Nucleus accumbens (tissue), 56 donors: ENCODE measurements around the gene SSTR5.

Experiments used
- DNase-seq, 56 donors: peaks; one replicate each; lab custom pipeline; 2025; lab: John Stamatoyannopoulos, UW

Gene SSTR5

GRCh38 chr16:1070084-1070863 is 2.3 kb upstream of the SSTR5 start:
- DNase-seq = no peak

DNA sequence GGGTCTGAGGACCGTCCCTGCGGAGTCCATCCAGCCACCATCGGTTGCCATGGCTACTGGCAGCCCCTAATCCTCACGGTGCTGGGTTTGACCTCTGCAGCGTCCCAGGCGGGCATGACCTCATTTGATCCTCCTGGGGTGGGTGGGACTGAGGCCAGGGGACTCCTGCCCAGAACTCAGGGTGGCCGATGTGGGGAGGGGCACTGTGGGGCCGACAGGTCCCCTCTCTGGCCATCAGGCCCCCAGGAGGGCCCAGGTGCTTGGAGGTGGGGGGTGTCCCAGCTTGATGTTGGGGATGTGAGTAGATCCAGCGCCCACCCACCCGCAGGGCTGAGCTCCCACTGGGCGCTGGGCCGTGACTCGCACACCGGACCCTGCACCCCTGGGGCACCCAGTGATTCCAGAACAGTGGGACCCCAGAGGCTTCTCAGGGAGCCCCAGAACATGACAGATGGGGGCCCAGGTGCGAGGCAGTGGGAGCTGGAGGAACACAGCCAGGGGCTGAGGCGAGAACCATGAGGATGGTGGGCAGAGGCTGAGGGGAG is 1.6 kb upstream of the SSTR5 start:
- DNase-seq = no peak

GRCh38 chr16:1071561-1072225 is 854 bp upstream of the SSTR5 start:
- DNase-seq = no peak

DNA sequence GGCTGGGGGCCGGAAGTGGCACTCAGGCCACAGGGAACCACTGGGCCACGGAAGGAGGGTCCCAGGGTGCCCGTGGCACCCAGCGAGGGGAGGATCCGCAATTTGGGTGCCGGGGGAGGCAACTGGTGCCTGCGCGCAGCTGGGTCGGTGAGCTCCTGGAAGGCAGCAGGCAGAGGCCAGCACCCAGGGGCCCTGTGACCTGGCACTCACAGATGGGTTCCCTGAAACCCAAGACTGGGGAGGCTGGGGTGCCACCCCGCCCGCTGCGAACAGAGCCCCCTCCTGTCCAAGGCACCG is 663 bp downstream of the SSTR5 start:
- DNase-seq = no peak

DNA sequence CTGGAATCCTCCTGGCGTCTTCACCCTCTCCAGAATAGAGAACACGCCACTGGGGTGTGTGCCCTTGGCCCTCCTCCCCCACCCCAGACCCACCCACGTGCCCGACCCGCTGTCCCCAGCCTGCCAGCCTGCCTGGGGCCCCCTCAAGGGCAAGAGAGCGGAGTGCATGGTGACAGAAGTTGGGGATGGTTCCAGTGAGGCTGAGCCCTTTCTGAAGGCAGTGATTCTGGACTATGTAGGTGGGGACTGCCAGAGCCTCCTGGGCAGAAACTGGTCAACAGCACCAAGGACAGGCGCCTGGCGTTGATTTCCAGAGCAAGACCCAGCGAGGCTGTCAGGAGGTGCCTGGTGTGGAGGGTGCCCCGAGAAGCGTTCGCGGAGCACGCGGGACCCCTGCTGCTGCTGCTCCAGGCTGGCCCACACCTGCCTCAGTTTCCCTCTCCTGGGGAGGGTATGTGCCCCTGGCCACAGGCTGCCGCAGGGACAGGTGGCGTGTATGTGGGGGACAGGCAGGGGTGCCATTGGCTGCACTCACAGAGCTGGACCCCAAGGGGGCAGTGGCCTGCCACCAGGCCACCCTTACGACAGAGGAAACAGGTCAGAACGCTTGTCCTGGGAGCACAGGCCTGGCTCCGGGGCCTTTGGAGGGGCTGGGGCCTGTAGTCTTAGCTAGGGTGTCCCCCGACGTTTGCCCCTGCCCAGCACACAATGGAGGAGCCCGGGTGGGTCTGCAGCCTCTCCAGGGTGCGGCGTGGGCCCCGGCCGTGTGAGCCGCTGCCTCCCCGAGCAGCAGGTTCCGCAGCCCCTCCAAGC is 1.2 kb downstream of the SSTR5 start:
- no peak for DNase-seq

DNA sequence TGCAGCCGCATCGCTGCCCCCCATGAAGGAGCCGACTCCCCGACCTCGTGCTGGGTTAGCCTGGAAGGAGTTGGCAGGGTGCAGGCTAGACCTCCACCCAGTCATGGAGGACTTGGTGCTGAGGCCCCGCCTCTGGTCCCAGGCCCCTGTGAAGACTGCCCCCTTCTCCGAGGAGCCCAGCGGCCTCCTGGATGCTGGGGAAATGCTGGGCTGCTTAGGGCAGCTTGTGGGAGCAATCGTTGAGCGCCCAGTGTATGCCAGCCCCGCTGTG is 1.8 kb downstream of the SSTR5 start:
- no peak for DNase-seq

DNA sequence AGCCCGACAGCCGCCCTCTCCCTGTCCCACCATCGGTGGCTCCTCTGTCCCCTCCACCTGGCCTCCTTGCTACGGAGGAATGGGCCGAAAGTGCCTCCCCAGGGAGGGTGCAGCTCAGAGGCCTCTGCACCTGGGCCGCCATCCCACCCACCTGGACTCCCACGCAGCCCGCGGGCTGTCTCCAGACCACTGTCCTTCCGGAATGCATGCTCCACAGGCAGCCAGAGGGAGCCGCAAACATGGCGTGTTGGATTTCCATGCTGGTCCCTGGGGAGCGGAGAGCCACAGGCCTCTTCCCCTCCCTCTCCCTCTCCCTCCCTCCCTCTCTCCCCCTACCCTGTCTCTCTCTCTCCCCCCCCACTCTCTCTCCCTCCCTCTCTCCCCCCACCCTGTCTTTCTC is 3.0 kb downstream of the SSTR5 start:
- no peak for DNase-seq

- no peak for DNase-seq
These were observed 4.4 kb downstream of the SSTR5 start for GRCh38 chr16:1076801-1077576.

DNA sequence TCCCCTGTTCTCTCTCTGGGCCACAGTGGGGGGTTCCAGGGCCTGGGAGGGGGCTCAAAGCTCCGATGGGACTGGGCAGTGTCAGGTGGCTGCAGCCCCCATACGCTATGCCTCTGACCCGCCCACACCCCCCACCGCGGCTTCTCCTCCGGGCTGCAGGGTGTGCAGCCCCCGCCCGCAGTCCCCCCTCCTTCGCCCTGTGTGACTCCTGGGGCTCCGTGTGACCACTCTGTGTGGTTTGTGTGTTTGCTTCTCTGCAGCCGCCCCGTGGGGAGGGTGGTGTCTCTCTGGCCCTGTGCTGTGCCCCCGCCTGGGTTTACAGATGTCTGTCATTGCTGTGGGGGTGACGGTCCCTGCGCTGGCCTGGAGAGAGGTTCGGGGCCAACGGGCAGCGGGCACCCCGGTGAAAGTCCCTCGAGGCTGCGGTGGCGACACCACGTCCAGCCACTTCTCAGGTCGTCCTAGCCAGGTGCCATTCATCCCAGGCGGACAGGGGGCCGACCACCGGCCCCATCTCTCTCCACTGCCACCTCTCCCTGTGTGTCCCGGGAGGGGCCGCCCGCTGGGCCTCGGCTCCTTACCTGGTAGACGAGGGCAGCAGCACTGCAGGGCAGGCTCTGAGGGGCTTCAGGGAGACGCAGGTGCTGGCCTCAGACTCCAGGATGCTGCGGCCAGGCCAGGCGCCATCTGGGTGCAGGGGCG is 5.5 kb downstream of the SSTR5 start:
- DNase-seq = no peak

- DNase-seq = no peak
These were observed 6.1 kb downstream of the SSTR5 start for GRCh38 chr16:1078579-1079021.

GRCh38 chr16:1079341-1079740 is 6.8 kb downstream of the SSTR5 start:
- DNase-seq = no peak

DNA sequence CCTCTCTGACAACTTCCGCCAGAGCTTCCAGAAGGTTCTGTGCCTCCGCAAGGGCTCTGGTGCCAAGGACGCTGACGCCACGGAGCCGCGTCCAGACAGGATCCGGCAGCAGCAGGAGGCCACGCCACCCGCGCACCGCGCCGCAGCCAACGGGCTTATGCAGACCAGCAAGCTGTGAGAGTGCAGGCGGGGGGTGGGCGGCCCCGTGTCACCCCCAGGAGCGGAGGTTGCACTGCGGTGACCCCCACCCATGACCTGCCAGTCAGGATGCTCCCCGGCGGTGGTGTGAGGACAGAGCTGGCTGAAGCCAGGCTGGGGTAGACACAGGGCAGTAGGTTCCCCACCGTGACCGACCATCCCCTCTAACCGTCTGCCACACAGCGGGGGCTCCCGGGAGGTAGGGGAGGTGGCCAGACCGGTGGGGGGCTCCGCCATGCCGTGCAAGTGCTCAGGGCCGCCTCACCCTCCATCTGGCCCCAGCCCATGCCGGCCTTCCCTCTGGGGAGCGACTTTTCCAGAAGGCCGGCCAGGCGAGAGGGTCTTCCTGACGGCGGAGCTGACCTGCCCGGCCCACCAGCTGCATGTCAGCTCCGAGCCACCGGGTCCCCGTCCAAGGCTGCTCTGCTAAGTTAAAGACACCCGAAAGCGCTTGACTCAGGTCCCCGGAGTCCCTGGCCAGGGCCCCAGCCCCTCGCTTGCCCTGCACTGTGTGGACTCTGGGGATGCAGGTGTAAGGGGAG is 7.4 kb downstream of the SSTR5 start:
- DNase-seq = no peak

DNA sequence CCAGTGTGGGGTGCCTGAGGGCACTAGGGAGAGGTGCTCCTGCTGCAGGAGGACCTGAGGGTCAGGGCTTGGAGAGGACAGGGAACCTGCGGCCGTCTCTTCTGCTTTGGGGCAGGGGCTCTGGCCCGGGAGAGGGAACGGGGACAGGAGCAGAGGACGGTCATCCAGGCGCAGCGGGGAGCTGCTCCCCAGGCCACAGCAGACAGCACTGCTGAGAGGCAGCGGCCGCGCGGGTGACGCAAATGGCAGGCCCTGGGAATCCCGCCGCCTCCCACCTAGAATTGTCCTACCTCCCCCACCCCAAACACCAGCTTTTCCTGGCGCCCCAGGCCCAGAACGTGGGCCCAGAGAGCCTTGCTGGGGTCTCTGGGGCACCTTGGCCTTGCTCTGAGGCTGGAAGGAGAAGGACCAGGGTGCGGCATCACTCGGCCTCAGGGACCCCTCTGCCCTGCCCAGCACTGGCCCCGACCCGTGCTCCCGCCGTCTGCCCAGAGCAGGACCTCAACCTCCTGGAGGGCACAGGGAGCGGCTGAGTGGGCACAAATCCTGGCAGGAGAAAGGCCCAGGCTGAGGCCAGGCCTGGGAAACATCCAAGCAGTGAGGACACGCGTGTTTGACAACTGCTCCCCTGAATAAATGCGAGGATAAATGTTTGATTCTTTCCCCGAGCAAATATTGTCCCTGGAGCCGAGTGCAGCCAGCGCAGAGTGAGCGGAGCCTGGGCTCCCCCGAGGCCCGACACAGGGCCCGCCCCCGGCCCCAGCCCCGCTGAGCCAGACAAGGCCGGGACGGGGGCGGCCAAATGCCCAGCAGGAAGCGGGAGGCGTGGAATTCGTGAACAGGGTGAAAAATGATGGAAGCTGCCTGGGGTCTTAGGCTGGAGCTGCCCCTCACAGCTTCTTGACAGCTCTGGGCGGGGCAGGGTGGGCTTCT is 8.5 kb downstream of the SSTR5 start:
- DNase-seq = no peak

- no peak for DNase-seq
These were observed 9.3 kb downstream of the SSTR5 start for GRCh38 chr16:1081734-1082265.

DNA sequence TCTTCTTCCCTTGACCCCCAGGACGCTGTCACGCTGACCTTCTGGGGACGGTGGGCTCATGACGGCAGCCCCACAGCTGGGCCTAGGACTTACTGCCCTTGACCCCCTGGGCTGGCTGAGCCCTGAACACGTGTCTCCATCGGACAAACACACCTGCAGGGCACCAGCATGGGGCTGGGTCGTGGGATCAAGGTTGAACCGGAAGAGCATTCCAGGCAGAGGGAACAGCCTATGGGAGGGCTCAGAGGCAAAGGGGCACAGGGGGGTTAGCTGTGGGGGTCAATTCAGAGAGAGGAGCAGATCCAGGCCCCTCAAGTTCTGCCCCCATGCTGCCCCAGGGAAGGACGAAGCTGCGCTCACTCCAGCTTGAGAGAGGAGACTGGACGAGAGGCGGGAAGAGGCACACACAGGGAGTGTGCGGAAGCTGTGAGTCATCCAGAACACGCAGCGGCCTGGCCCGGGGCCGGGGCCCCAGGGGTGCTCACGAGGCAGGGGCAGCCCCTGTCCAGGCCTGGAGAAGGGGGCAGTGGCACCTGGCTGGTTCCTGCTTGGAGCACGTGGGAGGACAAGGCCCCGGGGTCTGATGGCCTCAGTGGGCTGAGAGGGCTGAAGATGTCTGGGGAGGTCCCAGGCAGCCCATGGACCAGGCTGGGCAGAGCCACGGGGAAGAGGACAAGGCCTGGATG is 9.9 kb downstream of the SSTR5 start:
- no peak for DNase-seq

DNA sequence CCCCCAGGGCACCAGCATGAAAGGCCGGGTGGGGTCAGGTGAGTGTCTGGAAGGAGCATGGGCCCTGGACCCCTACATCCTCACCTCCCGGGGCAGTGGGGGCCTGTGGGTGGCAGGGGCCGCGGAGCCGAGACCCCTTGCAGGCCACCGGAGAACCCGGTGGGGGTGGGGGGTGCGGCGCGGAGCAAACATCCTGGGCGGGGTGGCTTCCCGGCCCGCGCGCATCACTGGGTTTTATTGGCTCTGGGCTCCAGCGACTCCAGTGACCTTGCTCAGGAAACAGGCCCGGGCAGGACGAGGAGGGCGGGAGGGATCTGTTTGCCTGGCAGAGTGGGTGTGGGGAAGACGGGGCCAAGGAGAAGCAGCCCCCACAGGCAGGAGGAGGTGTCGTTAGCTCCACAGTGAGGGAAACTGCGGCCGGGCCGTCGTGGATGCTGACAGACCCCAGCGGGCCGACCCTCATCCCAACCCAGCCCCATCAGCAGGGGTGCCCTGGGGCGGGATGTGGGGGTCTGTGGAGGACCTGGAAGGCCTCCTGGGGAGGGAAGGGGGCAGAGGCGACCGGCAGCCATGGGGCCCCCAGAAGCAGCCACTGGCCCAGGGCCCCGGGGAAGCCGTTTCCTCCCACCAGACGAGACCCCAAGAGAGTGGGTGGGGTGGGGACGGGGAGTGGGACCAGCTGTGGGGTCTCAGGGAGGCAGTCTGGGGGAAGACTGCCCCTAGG is 10.6 kb downstream of the SSTR5 start:
- no peak for DNase-seq

DNA sequence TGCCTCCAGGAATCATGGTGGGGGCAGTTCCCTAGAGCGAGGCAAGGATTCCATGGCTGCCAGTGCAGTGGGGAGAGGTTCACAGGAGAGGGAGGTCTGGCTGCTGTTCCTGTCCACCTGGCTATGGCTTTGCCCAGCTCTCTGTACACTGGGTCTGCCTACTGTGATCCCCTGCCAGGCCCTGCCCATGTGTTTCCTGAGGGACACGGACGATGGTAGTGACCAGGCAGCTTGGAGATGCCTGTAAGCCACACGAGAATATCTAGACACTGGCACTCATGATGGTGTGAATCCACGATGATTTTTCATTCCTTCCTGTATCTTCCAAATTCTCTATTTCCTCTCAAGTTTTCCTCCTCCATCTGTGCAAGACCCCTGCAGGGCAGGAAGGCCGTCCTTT is 12.4 kb downstream of the SSTR5 start:
- DNase-seq = no peak
